GM12891 (cell line): ENCODE data around the gene OR1E1.

Experiments used
- PAX5 ChIP-seq: IDR thresholded peaks from 2 replicates; pipeline ENCODE4 v1.6.1; 2011; ENCODE audit warnings: low read length, moderate library complexity, mild to moderate bottlenecking; ENCODE audit not compliant: insufficient read depth, severe bottlenecking
- POLR2A ChIP-seq: IDR thresholded peaks from 2 replicates; pipeline ENCODE4 v1.6.1; 2011; ENCODE audit warnings: low read depth, low read length, control low read depth
- POLR2AphosphoS5 ChIP-seq: IDR thresholded peaks from 2 replicates; pipeline ENCODE4 v1.6.1; 2011; ENCODE audit warnings: low read depth, low read length, control low read depth
- SPI1 ChIP-seq: IDR thresholded peaks from 2 replicates; pipeline ENCODE4 v1.6.1; 2011; ENCODE audit warnings: low read depth, low read length, control low read depth
- TAF1 ChIP-seq: IDR thresholded peaks from 2 replicates; pipeline ENCODE4 v1.6.1; 2011; ENCODE audit warnings: low read depth, low read length, control low read depth

DNA sequence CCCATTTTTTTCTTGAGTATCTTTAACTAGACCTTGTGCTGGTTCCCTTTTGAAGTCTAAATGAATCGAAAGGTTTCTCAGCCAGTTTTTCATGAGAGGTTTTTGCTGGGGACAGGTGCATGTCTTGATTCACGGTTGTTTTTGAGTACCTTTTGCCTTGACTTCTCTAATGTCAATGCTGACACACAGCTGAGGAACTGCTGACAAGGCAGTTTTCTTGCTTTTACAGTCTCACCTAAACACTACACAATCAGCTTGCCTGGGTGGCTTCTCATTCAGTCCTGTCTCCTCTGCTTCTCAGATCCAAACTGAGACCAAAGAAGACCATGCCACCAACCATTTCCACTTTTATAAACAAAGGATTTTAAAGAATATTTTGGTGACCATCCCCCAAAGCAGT is 20.0 kb upstream of the OR1E1 start:
- TF ChIP-seq TAF1 (no peak), SPI1 (no peak), POLR2AphosphoS5 (no peak), POLR2A (no peak), PAX5 (no peak)
